Measurements from ENCODE around the gene ZNF821.
"Not testable (repeated sequence)": the region's sequence is repeated elsewhere in the genome, so short reads cannot be mapped to it uniquely, and the experiment has no call there.

DNA sequence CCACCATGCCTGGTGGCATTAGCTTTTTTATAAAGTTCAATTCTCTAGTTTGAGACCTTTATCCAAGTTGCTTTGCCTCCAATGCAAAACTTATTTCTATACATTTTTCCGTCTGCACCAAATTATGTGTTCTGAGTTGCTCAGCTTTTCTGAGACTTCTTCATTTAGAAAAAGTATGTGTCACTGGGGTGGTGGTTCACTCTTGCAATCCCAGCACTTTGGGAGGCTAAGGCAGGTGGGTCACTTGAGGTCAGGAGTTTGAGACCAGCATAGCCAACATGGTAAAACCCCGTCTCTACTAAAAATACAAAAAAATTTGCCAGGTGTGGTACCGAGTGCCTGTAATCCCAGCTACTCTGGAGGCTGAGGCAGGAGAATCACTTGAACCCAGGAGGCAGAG is 52.3 kb downstream of the ZNF821 start:
- not testable (repeated sequence) for TF ChIP-seq ZNF274 (IDR thresholded peaks at IDR 0.05; ENCODE audit: low read depth, low read length); YY1 (IDR thresholded peaks at IDR 0.05; ENCODE audit: insufficient read depth, insufficient read length); SUZ12 (IDR thresholded peaks at IDR 0.05; ENCODE audit: extremely low read depth, insufficient read depth, insufficient read length)

All from NT2/D1 (cell line).